ENCODE measurements around the gene PFDN4. TPM values are rescaled to one million over a fixed set of nuclear protein-coding genes. Genes with fewer than 3 reads are reported as not detected.

Gene PFDN4
- polyA plus RNA-seq, 5 donors: 48.1 to 72.1 (median 50.6) TPM

GRCh38 chr20:54199283-54199682 lies 8.6 kb upstream of the PFDN4 start:
- no peak for DNase-seq

GRCh38 chr20:54199721-54200176 lies 8.1 kb upstream of the PFDN4 start:
- DNase-seq: peak; percentile 45 to 62

- no peak for DNase-seq
Observed at GRCh38 chr20:54200487-54201267, 7.2 kb upstream of the PFDN4 start.

GRCh38 chr20:54201268-54201846 lies 6.5 kb upstream of the PFDN4 start:
- DNase-seq: no peak

- DNase-seq: no peak
Observed at GRCh38 chr20:54203281-54203680, 4.6 kb upstream of the PFDN4 start.

- DNase-seq: no peak
Observed at GRCh38 chr20:54204063-54204462, 3.8 kb upstream of the PFDN4 start.

GRCh38 chr20:54204481-54204880 lies 3.4 kb upstream of the PFDN4 start:
- DNase-seq: no peak

- DNase-seq: no peak
Observed at GRCh38 chr20:54205450-54205849, 2.4 kb upstream of the PFDN4 start.

- DNase-seq: no peak
Observed at GRCh38 chr20:54207053-54207742, 689 bp upstream of the PFDN4 start.

GRCh38 chr20:54208548-54209176 lies 775 bp downstream of the PFDN4 start:
- no peak for DNase-seq

GRCh38 chr20:54209216-54209813 lies 1.4 kb downstream of the PFDN4 start:
- DNase-seq: no peak

- DNase-seq: no peak
Observed at GRCh38 chr20:54212226-54212625, 4.3 kb downstream of the PFDN4 start.

GRCh38 chr20:54212871-54213270 lies 5.0 kb downstream of the PFDN4 start:
- DNase-seq: no peak

- no peak for DNase-seq
Observed at GRCh38 chr20:54214566-54214965, 6.7 kb downstream of the PFDN4 start.

- DNase-seq: no peak
Observed at GRCh38 chr20:54215157-54215789, 7.4 kb downstream of the PFDN4 start.

- no peak for DNase-seq
Observed at GRCh38 chr20:54217762-54218161, 9.9 kb downstream of the PFDN4 start.

GRCh38 chr20:54218470-54218869 lies 10.6 kb downstream of the PFDN4 start:
- DNase-seq: no peak

GRCh38 chr20:54219751-54220426 lies 12.0 kb downstream of the PFDN4 start:
- DNase-seq: no peak

- DNase-seq: no peak
Observed at GRCh38 chr20:54220722-54221121, 12.8 kb downstream of the PFDN4 start.

- no peak for DNase-seq
Observed at GRCh38 chr20:54221353-54221752, 13.5 kb downstream of the PFDN4 start.
